Activated naive CD4-positive, alpha-beta T cell treated with anti-CD3 and anti-CD28 coated beads, Interleukin-2, amount 10 ng/mL, durations not matched to agents 7 days and 5 days (primary cell): ENCODE measurements around the gene AHR.

Experiments used
- CTCF ChIA-PET: fragments of 350-600 bp; sonication (Branson Sonifier 250); formaldehyde crosslinking; loops from one replicate; lab custom pipeline; 2021; ENCODE audit warnings: antibody characterized with exemption; lab: Charles Lee
- DNase-seq: peaks from one replicate; pipeline ENCODE4 v3.0.0-alpha.2; 2020
- H3K27ac Mint-ChIP-seq: one replicate; pipeline ENCODE4 v1.8.0; 2021; ENCODE audit warnings: mild to moderate bottlenecking, moderate library complexity, mixed read lengths
- H3K27me3 Mint-ChIP-seq: one replicate; pipeline ENCODE4 v1.8.0; 2021; ENCODE audit warnings: mild to moderate bottlenecking, mixed read lengths
- H3K36me3 Mint-ChIP-seq: one replicate; pipeline ENCODE4 v1.8.0; 2021; ENCODE audit warnings: mixed read lengths
- H3K4me1 Mint-ChIP-seq: one replicate; pipeline ENCODE4 v1.8.0; 2021; ENCODE audit warnings: mixed read lengths
- H3K4me3 Mint-ChIP-seq: one replicate; pipeline ENCODE4 v1.8.0; 2021; ENCODE audit warnings: mild to moderate bottlenecking, moderate library complexity, mixed read lengths
- H3K9me3 Mint-ChIP-seq: one replicate; pipeline ENCODE4 v1.8.0; 2021; ENCODE audit warnings: mixed read lengths

The AHR gene

DNA sequence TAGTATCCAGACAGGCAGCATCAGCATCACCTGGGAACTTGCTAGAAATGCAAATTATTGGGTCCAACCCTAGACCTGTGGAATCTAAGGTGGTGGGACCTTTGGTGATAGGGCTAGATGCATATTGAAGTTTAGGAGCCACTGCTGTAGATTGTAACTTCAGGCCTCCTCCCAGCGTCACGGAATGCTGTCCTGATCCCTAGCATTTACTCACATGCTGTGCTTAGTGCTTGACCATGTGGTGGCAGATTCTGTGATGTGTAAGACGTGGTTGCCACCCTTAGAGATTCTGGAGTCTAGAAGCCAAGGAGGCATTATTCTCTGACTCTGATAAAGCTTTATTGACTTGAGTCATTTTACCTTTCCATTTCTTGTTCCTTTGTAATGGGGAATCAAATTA lies 13.5 kb downstream of the AHR start:
- no peak for DNase-seq
- Mint-ChIP-seq H3K36me3 (peaks cover 30% of the 10 kb centered on the region), H3K27me3 (no peaks in the 10 kb centered on the region), H3K4me1 (peaks cover 16% of the 10 kb centered on the region), H3K4me3 (no peak overlapping the region), H3K27ac (no peak overlapping the region), H3K9me3 (no peaks in the 10 kb centered on the region)
- CTCF ChIA-PET = no interaction called here

DNA sequence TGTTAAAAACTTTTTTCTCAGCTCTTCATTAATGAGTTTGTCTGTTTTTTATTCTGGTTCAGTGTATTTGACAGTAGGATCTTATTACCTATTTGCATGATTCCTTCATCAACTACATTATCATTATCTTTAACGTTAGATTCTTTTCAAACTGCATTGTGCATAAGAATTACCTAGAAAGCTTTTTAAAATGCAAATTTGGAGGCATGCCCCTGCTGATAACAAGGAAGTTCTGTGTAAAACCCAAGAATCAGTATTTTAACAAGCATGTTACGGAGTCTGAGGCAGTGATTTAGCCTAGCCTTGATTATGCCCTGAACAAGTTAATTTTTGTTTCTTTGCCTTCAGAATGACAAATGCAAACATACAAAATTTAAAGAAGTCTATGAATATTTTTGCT lies 14.2 kb downstream of the AHR start:
- H3K4me1 Mint-ChIP-seq = peaks cover 16% of the 10 kb centered on the region
- H3K27me3 Mint-ChIP-seq = no peaks in the 10 kb centered on the region
- H3K4me3 Mint-ChIP-seq = no peak overlapping the region
- no peak for DNase-seq
- no peaks in the 10 kb centered on the region for H3K9me3 Mint-ChIP-seq
- H3K27ac Mint-ChIP-seq = no peak overlapping the region
- peaks cover 31% of the 10 kb centered on the region for H3K36me3 Mint-ChIP-seq
- CTCF ChIA-PET = no interaction called here

DNA sequence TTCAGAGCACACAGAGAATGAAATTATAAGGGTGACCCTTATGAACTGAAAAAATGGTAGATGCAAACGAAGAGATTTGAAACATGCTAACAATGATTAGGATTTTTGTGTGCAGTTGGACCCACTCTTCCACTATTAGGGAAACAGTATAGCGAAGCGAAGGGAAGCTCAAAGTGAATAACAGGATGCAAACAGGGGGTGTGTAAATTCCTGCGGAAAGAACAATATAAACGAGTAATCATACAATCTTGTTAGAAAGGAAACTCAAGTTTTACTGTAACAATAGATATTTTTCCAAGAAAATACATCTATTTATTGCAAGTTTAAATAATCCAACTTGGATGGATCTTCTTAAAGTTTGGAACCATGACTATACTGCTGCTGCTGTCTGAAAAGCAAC lies 14.7 kb downstream of the AHR start:
- peaks cover 16% of the 10 kb centered on the region for H3K4me1 Mint-ChIP-seq
- no peak overlapping the region for H3K27ac Mint-ChIP-seq
- no peak for DNase-seq
- CTCF ChIA-PET = interaction anchor here (1.6 kb wide), 1 partner anchor 12 kb away, joined by 6 read pairs; no protein-coding TSS in a partner anchor
- peaks cover 33% of the 10 kb centered on the region for H3K36me3 Mint-ChIP-seq
- no peak overlapping the region for H3K4me3 Mint-ChIP-seq
- H3K9me3 Mint-ChIP-seq = no peaks in the 10 kb centered on the region
- no peaks in the 10 kb centered on the region for H3K27me3 Mint-ChIP-seq

DNA sequence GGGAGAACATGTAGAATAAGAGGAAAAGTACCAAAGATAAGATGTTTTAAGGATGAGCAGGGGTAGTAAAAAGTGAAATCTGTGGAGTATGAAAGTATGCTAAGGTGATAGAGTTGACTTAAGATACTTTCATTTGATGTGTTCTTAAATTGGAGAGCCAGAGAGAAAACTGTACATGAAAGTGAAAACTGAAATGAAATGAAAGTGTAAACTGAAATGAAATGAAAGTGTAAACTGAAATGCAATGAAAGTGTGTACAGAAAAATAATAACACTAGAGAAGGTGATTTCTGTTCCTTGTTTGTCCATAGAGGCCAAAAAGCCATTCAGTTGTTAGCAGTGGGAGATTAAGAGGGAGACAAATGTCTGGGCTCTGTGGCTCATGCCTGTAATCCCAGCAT lies 17.5 kb downstream of the AHR start:
- Mint-ChIP-seq H3K27me3 (no peaks in the 10 kb centered on the region), H3K4me1 (peaks cover 18% of the 10 kb centered on the region), H3K27ac (peak overlapping the region; percentile 25), H3K4me3 (no peak overlapping the region), H3K9me3 (no peaks in the 10 kb centered on the region), H3K36me3 (peaks cover 39% of the 10 kb centered on the region)
- CTCF ChIA-PET = interaction anchor here (0.7 kb wide), 1 partner anchor 11 kb away, joined by 3 read pairs; no protein-coding TSS in a partner anchor
- DNase-seq = no peak

DNA sequence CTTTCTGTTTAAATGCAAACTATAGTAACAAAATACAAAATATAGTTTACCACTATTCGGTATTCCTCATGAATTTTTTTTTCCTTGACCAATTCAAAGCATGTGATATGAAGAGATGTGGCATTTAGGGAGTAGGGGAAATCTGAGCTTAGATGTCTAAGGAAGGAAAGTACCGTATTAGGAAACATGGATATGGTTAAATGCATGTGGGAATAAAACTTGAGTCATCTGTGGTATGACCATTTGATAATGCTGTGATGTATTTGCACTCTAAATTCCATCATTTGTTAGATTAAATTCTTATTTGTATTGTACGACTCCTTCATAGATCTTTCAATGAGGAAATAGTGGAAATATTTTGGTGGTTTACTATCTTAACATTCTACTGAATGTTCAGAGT lies 19.7 kb downstream of the AHR start:
- peaks cover 27% of the 10 kb centered on the region for H3K36me3 Mint-ChIP-seq

DNA sequence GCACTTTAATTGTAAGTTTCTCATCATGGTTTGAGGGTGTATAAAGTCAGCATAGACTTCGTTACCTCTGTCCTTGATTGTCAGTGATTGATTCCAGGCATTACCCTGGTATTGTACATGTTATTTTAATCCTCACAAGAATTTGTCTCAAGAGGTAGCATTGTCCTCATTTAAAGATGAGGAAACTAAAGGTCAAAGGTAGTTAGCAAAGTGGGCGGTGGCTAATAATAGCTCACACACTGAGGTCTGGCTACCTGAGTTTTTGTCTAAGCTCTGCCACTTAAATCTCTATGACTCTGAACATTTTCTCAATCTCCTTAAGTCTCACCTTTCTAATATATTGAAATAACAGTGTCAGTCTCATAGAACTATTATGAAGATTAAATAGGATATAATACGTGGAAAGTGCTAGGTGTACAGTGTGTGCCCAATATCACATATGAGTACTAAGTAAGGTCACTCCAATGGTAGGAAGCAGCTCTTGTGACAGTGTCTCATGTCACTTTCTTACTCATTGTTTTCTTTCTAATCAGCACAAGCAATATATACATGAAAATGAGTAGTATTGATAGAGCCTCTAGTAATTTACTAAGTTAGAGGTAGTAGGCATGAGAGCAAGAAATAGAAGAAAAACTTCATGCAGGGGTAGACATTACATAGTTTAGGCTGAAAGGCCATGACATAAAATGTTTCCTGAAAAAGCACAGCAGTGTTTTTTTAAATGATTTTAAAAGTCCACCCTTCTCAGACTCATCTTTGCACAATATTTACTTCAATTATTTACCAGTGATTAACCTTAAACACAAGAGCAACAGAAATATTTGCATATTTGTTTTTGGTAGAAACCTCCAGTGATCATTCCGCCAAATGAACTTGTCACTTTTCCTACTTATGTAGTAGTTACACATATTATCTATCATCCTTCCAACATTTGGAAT lies 21.0 kb downstream of the AHR start:
- H3K36me3 Mint-ChIP-seq = peaks cover 27% of the 10 kb centered on the region
- peaks cover 18% of the 10 kb centered on the region for H3K4me1 Mint-ChIP-seq
- DNase-seq = no peak
- no peaks in the 10 kb centered on the region for H3K9me3 Mint-ChIP-seq
- CTCF ChIA-PET = interaction anchor here (0.9 kb wide), 1 partner anchor 12 kb away, joined by 3 read pairs; no protein-coding TSS in a partner anchor
- no peak overlapping the region for H3K27ac Mint-ChIP-seq
- H3K27me3 Mint-ChIP-seq = no peaks in the 10 kb centered on the region
- no peak overlapping the region for H3K4me3 Mint-ChIP-seq

More for the DNA sequence above, 19.7 kb downstream of the AHR start:
- Mint-ChIP-seq H3K27me3 (no peaks in the 10 kb centered on the region), H3K27ac (no peak overlapping the region), H3K4me1 (peaks cover 18% of the 10 kb centered on the region), H3K4me3 (no peak overlapping the region), H3K9me3 (no peaks in the 10 kb centered on the region)
- DNase-seq = no peak
- CTCF ChIA-PET = no interaction called here

DNA sequence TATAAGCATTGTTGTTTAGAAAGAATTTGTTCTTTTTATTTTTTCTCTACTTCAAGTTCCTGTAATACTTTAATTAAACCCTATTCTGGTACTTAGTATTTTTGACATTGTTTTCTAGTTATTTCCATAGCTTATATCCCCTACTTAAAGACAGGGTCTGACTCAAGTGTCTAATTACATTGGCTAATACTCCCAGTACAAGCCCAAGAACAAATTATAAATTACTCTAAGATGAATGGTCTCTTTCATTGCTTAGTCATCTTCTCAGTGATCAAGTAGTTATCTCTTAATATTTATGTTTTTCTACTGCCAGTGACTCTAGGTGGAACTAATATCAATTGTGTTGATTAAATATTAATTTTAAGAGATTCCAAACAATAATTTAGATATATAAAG lies 21.6 kb downstream of the AHR start:
- Mint-ChIP-seq H3K4me3 (no peak overlapping the region), H3K36me3 (peaks cover 27% of the 10 kb centered on the region), H3K9me3 (no peaks in the 10 kb centered on the region), H3K4me1 (peaks cover 18% of the 10 kb centered on the region), H3K27me3 (no peaks in the 10 kb centered on the region), H3K27ac (no peak overlapping the region)
- no peak for DNase-seq
- CTCF ChIA-PET = no interaction called here

DNA sequence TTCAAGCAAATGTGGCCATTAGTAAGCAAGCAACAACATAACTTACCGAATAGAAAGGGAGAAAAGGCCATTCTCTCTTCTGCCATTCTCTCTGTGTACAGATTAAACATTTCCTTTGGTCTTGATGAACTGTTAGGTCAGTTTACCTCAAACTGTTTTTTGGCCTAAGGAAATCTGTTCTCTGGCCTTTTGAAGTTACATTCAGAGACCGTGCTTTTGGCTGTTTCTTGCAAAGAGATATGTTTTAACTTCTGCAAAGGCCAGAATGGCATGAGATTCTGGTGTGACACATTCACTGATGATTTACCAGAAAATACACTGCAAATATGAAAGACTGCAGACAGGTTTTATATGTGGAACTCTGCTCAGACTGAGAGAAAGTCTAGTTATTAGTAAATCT lies 22.2 kb downstream of the AHR start:
- DNase-seq = no peak
- H3K36me3 Mint-ChIP-seq = peaks cover 33% of the 10 kb centered on the region
- H3K4me3 Mint-ChIP-seq = no peak overlapping the region
- CTCF ChIA-PET = interaction anchor here (0.6 to 0.7 kb wide), 2 partner anchors 257 to 340 kb away, joined by 3 read pairs; no protein-coding TSS in a partner anchor
- no peaks in the 10 kb centered on the region for H3K9me3 Mint-ChIP-seq
- H3K27me3 Mint-ChIP-seq = no peaks in the 10 kb centered on the region
- peaks cover 16% of the 10 kb centered on the region for H3K4me1 Mint-ChIP-seq
- no peak overlapping the region for H3K27ac Mint-ChIP-seq

DNA sequence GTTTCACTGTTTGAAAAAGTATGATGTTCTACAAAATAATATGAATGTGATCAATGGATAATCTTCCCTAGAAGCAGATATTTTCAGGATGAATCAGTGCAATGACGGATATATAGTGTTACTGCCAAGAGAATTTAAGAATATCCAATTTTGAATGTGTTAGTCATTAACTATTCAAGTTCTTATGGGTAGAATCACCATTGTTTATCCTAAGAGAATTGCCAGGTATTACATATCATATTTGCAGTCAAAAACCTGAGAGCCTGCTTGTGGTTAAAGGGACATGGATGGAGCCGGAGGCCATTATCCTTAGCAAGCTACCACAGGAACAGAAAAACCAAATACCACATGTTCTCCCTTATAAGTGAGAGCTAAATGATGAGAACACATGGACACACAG lies 26.9 kb downstream of the AHR start:
- H3K27me3 Mint-ChIP-seq = no peaks in the 10 kb centered on the region
- H3K36me3 Mint-ChIP-seq = peaks cover 32% of the 10 kb centered on the region
- no peak overlapping the region for H3K27ac Mint-ChIP-seq
- H3K4me1 Mint-ChIP-seq = no peaks in the 10 kb centered on the region
- DNase-seq = no peak
- H3K9me3 Mint-ChIP-seq = no peaks in the 10 kb centered on the region
- CTCF ChIA-PET = interaction anchor here (1.7 kb wide), 1 partner anchor 317 kb away, joined by 4 read pairs; no protein-coding TSS in a partner anchor
- no peak overlapping the region for H3K4me3 Mint-ChIP-seq

DNA sequence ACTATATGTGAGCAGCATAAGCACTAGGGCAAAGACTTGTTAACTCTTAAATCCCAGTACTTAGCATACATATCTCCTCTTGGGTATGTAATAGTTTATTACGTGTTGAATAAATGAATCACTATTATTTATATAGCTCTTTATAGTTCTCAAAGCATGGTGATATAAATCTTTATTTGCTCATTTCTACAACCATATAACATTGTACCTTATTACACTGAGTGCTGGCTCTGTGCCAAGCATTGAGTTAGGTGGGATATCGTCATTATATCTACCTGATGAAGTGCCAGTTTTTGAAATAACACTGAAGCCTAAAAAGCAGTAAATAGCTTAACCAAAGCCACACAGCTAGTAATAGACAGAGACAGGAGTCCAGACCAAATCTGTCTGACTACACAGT lies 27.9 kb downstream of the AHR start:
- no peaks in the 10 kb centered on the region for H3K9me3 Mint-ChIP-seq
- DNase-seq = no peak
- no peak overlapping the region for H3K27ac Mint-ChIP-seq
- H3K4me3 Mint-ChIP-seq = no peak overlapping the region
- H3K27me3 Mint-ChIP-seq = no peaks in the 10 kb centered on the region
- no peaks in the 10 kb centered on the region for H3K4me1 Mint-ChIP-seq
- CTCF ChIA-PET = interaction anchor here (1.7 kb wide), 1 partner anchor 318 kb away, joined by 4 read pairs; no protein-coding TSS in a partner anchor
- peaks cover 40% of the 10 kb centered on the region for H3K36me3 Mint-ChIP-seq

DNA sequence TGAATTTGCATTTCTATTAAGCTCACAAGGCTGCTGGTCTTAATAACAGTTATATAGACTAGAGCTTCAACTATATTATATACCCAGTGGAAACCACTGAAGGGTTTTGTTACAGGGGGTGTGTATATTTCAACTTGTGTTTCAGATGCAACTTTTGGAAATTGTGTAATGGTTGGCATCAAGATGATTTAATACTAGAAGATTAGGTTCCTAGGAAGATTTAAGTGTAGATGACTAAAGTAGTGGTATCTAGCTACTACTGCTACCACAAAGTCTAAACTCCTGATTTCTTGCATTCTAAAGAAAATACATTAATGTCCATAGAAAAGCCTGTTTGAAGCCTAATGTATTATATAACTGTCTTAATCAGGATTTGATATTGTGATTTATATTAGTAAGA lies 30.2 kb downstream of the AHR start:
- peaks cover 49% of the 10 kb centered on the region for H3K36me3 Mint-ChIP-seq
- no peaks in the 10 kb centered on the region for H3K27me3 Mint-ChIP-seq
- no peak for DNase-seq
- H3K27ac Mint-ChIP-seq = no peak overlapping the region
- no peaks in the 10 kb centered on the region for H3K4me1 Mint-ChIP-seq
- H3K4me3 Mint-ChIP-seq = no peak overlapping the region
- CTCF ChIA-PET = interaction anchor here (1.6 kb wide), 1 partner anchor 160 kb away, joined by 3 read pairs; no protein-coding TSS in a partner anchor
- H3K9me3 Mint-ChIP-seq = no peaks in the 10 kb centered on the region

DNA sequence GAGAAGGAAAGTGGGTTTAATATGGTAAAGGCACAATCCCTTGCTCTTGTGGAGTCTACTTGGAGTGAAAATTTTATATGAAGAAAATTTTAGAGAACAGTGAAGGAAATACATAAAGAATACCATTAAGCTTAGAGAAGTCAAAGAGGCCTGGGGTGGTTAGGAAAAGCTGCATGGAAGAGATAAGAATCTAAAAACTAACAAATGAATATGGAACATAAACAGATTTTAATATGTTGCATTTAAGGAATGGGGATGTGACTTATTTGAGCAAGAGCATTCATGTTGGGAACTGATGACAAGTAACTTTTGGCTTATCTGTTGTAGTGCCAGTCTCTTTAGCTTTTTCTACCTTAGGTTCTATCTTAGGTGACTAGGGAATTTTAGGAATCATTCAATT lies 31.0 kb downstream of the AHR start:
- CTCF ChIA-PET = interaction anchor here (1.6 kb wide), 1 partner anchor 161 kb away, joined by 3 read pairs; no protein-coding TSS in a partner anchor
- Mint-ChIP-seq H3K4me1 (no peaks in the 10 kb centered on the region), H3K9me3 (no peaks in the 10 kb centered on the region), H3K27ac (no peak overlapping the region), H3K36me3 (peaks cover 54% of the 10 kb centered on the region), H3K4me3 (no peak overlapping the region), H3K27me3 (no peaks in the 10 kb centered on the region)
- DNase-seq = no peak

DNA sequence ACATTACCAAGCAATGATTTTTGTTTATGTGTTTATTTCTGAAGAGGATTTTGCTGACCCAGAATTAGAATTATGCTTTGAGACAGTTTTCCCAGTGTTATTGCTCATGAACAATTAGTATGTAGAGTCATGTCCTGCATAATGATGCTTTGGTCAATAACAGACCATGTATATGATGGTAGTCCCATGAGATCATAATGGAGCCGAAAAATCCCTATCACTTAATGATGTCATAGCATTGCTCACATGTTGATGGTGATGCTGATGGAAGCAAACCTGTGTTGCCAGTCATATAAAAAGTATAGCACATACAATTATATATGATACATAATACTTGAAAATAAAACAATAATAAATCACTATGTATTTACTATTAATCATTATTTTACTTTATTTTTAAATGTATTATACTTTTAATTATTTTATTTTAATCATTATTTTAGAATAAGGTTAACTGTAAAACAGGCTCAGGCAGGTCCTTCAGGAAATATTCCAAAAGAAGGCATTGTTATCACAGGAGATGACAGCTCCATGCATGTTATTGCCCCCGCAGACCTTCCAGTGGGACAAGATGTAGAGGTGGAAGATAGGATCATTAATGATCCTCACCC lies 33.5 kb downstream of the AHR start:
- no peaks in the 10 kb centered on the region for H3K27me3 Mint-ChIP-seq
- peaks cover 52% of the 10 kb centered on the region for H3K36me3 Mint-ChIP-seq
- no peaks in the 10 kb centered on the region for H3K9me3 Mint-ChIP-seq
- H3K27ac Mint-ChIP-seq = no peak overlapping the region
- CTCF ChIA-PET = no interaction called here
- no peaks in the 10 kb centered on the region for H3K4me1 Mint-ChIP-seq
- H3K4me3 Mint-ChIP-seq = no peak overlapping the region
- no peak for DNase-seq

DNA sequence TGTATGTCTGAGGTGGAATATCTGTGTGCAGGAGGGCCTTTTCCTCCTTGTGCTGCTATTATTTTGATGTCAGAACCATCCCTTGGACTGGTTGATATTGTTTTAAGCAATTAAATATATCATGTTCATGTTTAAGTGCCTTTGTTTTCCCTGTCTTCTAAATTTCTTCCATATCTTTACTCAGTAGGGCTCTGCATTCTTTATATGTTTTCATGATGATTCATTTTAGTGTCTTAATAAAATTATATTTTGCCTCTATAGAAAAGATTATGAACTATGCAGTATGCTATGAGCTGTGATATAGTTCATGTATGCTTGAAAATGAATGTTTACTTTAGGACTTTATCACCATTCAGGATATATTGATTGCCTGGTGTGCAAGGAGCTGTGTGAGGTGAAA lies 34.8 kb downstream of the AHR start:
- no peaks in the 10 kb centered on the region for H3K4me1 Mint-ChIP-seq
- H3K4me3 Mint-ChIP-seq = no peak overlapping the region
- peaks cover 2% of the 10 kb centered on the region for H3K9me3 Mint-ChIP-seq
- peaks cover 51% of the 10 kb centered on the region for H3K36me3 Mint-ChIP-seq
- H3K27ac Mint-ChIP-seq = no peak overlapping the region
- CTCF ChIA-PET = no interaction called here
- H3K27me3 Mint-ChIP-seq = no peaks in the 10 kb centered on the region
- no peak for DNase-seq
